Thoracic aorta (tissue), 2 donors: ENCODE measurements around the gene PIAS4. TPM values are rescaled to one million over a fixed set of nuclear protein-coding genes. Genes with fewer than 3 reads are reported as not detected.

Experiments
- ATAC-seq: fragments of 150-250 bp; one replicate; pipeline ENCODE4 v1.8.0; 2017; ENCODE audit warnings: low read depth; ENCODE audit not compliant: insufficient number of reproducible peaks, low FRiP score
- DNase-seq: peaks from one replicate; pipeline ENCODE4 v3.0.0-alpha.2; 2020; ENCODE audit warnings: low spot score
- H3K27ac ChIP-seq, 2 donors: fragments of 200-600 bp; sonication (generic); 1 replicate in 1 of 2; 2 replicates in 1 of 2; pipeline ENCODE4 v1.5.1; 2016; ENCODE audit warnings: mild to moderate bottlenecking in 2 of 2, moderate library complexity in 2 of 2
- H3K27me3 ChIP-seq: fragments of 200-600 bp; sonication (generic); replicated peaks from 2 replicates; pipeline ENCODE4 v1.6.0; 2016; ENCODE audit warnings: mild to moderate bottlenecking; ENCODE audit not compliant: insufficient read depth
- H3K36me3 ChIP-seq: fragments of 200-600 bp; sonication (generic); one replicate; pipeline ENCODE4 v1.5.1; 2016
- H3K4me1 ChIP-seq, 2 donors: fragments of 200-600 bp; sonication (generic); 1 replicate in 1 of 2; 2 replicates in 1 of 2; pipeline versions ENCODE4 v1.5.1 to v1.6.0; 2016; ENCODE audit warnings: low read depth in 2 of 2, mild to moderate bottlenecking in 1 of 2; ENCODE audit not compliant: control insufficient read depth in 1 of 2
- H3K4me3 ChIP-seq: fragments of 200-600 bp; sonication (generic); 2 replicates; pipeline ENCODE4 v1.5.1; 2016; ENCODE audit warnings: mild to moderate bottlenecking
- H3K9me3 ChIP-seq: fragments of 200-600 bp; sonication (generic); 2 replicates; pipeline ENCODE4 v1.5.1; 2016
- total RNA-seq, 2 donors: library from RNA; depleted of rRNA; stranded (reverse); fragments of >200 nt; gene quantifications; one replicate each; pipeline versions ENCODE4 v1.1.0 to v1.2.3, GENCODE V29; 2016
- TF ChIP-seq, protein P1 (sequence below): fragments of 200-600 bp; sonication (generic); IDR thresholded peaks from one replicate; pipeline ENCODE4 v1.5.1; 2019; ENCODE audit warnings: antibody characterized with exemption

Gene PIAS4
- total RNA-seq, 2 donors from 2014 or later: 10.2 to 32.2 TPM

DNA sequence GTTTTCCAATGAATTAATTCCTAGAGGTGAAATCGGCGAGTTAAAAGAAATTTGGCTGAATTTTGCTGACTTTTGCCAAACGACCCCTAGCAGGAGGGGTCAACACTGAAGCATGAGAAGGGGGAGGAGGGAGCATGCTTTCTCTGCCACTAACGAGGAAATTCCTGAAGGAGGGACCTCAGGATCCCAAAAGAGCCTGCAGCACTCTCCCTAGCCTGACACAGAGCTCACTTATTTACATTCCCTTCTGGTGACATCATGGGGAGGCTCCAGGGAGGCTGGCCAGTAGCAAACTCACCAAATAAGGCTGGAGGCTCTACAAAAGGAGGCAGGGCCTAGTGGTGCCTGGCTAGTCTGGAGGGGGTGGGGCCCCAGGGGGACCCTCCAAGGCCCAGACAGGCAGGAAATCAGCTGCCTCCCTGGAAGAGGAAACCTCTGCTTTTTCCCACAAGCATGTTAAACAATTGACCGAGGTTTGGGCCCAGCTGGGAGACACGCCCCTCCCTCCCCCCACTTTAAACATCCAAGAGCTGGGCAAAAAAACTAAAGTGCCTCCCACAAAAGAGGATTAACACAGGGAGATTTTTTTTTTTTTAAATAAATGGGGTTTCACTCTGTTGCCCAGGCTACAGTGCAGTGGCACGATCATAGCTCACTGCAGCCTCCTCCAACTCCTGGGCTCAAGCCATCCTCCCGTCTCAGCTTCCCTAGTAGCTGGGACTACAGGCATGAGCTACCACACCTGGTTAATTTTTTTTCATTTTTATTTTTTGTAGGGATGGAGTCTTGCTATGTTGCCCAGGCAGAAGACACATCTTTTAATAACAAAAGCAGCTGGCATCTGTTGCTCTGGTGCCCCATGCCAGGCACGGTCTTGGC is 38.7 kb upstream of the PIAS4 start:
- Histone ChIP-seq H3K36me3 (peaks cover 42% of the 10 kb centered on the region), H3K27me3 (no peaks in the 10 kb centered on the region), H3K9me3 (no peaks in the 10 kb centered on the region), H3K4me1 (peaks cover 36 to 48% of the 10 kb centered on the region in 2 donors), H3K4me3 (peak overlapping the region; percentile 88), H3K27ac (peak overlapping the region; percentile 96 to 99)
- ATAC-seq (peak; percentile 91), DNase-seq (peak; percentile 79)
- TF ChIP-seq, protein P1, sequence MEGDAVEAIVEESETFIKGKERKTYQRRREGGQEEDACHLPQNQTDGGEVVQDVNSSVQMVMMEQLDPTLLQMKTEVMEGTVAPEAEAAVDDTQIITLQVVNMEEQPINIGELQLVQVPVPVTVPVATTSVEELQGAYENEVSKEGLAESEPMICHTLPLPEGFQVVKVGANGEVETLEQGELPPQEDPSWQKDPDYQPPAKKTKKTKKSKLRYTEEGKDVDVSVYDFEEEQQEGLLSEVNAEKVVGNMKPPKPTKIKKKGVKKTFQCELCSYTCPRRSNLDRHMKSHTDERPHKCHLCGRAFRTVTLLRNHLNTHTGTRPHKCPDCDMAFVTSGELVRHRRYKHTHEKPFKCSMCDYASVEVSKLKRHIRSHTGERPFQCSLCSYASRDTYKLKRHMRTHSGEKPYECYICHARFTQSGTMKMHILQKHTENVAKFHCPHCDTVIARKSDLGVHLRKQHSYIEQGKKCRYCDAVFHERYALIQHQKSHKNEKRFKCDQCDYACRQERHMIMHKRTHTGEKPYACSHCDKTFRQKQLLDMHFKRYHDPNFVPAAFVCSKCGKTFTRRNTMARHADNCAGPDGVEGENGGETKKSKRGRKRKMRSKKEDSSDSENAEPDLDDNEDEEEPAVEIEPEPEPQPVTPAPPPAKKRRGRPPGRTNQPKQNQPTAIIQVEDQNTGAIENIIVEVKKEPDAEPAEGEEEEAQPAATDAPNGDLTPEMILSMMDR: no peak

DNA sequence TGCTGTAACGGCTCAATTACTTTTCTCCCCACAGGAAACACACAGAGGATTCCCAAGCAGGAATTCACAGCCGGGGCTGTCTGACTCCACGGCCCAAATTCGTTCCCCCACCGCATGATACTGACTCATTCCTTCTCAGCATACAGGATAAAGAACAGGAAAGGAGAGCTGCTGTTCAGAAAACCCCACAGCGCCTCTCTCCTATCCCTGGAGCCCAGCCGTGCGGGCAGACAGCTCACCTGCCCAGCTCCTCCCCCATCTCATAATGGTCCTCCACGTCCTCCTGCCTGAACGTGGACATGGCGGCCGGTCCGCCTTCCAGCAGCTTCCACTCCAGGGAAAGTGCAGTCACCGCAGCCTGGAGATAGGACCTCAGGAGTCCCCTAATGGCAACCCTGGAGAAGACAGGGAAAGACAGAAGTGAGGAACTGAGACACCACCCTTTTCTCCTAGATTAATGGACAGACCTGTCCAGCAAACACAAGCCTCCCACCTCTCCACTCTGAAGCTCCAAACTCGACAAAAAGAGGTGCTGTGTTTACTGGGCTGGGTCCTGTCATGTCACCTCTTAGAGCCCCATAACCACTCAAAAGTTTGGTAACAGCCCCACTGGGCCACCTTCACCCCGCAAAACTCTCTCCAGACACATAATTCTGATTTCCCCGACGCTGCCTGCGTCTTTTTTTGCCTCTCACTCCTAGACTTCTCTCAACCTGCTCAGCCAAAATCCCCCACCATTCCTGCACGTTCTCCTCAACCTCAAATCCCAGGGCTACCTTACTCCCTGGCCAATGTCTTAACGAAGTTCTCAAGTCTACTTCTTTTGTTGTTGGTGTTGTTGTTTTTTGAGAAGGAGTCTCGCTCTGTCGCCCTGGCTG is 37.9 kb upstream of the PIAS4 start:
- peaks cover 34% of the 10 kb centered on the region for H3K36me3 ChIP-seq
- no peaks in the 10 kb centered on the region for H3K9me3 ChIP-seq
- peak overlapping the region; percentile 96 to 99 for H3K27ac ChIP-seq
- peaks cover 36 to 48% of the 10 kb centered on the region in 2 donors for H3K4me1 ChIP-seq
- DNase-seq (no peak), ATAC-seq (peak; percentile 45)
- peak overlapping the region; percentile 88 for H3K4me3 ChIP-seq
- no peaks in the 10 kb centered on the region for H3K27me3 ChIP-seq
- TF ChIP-seq, protein P1: peak; percentile 9

DNA sequence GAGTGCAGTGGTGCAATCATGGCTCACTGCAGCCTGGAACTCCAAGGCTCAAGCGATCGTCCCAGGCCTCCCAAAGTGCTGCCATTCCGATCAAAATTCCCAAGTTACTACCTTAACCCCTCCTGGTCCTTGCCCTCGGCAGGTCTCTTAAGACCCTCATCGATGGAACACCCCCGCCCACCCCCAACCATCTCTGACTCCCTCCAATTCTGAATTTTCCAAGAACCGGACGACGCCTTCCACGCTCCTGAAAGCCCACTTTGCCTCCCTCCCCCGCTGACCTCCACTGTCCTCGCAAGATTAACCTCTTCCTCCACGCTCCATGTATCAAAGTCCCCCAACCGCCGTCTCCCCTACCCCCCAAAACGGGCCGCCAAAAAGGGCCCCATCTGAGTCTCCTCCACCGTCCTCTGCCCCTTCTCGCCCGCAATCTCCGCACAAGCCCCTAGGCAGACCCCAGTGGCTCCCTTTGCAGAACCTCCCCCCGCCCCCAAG is 37.2 kb upstream of the PIAS4 start:
- no peak for DNase-seq
- Histone ChIP-seq H3K36me3 (peaks cover 32% of the 10 kb centered on the region), H3K4me3 (peak overlapping the region; percentile 88), H3K27ac (peak overlapping the region; percentile 96 to 99), H3K27me3 (no peaks in the 10 kb centered on the region), H3K9me3 (no peaks in the 10 kb centered on the region), H3K4me1 (peaks cover 36 to 42% of the 10 kb centered on the region in 2 donors)
- no peak for ATAC-seq
- TF ChIP-seq, protein P1: no peak

DNA sequence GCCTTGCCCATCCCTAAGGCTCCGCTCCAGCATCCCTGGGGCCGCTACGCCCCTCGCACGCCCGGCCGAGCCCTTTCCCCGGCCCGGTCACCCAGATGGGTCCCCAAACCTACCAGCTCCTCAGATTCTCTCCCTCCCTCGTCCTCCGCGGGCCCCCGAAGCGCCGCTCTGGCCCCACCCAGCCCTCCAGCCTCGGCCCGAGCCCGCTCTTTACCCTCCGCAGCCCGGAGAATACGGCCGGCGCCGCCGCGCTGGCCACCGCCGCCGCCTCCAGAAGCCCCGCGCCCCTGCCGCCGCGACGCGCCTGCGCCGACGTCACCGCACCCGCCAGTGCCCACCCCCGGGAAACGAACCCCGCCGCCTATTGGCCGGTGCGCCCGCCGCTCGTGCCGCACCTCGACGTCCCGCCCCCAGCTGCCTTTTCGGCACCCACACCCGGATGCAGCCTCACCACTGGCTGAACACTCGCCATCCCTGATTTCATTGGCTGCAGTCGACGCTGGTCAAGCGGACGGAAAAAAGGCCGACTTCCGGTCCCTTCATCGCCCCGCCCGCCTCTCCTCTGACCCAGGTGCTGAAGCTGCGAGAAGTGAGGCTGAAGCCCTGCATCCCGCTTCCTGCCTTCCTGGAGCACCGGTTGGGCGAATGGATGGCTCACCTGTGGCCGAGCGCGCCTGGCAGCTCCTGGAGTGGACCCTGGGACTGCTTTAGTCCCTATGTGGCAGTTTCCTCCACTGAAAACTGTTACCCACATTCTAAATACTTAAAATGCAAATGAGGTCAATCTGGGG is 36.5 kb upstream of the PIAS4 start, which contains the start of gene DAPK3:
Gene DAPK3, minus strand, starts transcription at position 292 of the 791 bp plus-strand sequence. CDS start 1,364 bp downstream, outside the sequence.
- DNase-seq: peak; percentile 89
- Histone ChIP-seq H3K27me3 (no peaks in the 10 kb centered on the region), H3K4me1 (peaks cover 33 to 37% of the 10 kb centered on the region in 2 donors), H3K9me3 (no peaks in the 10 kb centered on the region), H3K36me3 (peaks cover 31% of the 10 kb centered on the region), H3K27ac (peak within 1 kb of the TSS; percentile 96 to 99), H3K4me3 (peak within 1 kb of the TSS; percentile 88)
- ATAC-seq: peak; percentile 39
- TF ChIP-seq, protein P1: no peak
